Muscle layer of duodenum (tissue), 2 donors: ENCODE results near the gene WDR64.

Source experiments
- H3K27ac ChIP-seq: one replicate; pipeline ENCODE4 v1.7.0; 2013; ENCODE audit warnings: mild to moderate bottlenecking, low read length
- H3K27me3 ChIP-seq: one replicate; pipeline ENCODE4 v1.7.0; 2013; ENCODE audit warnings: low read depth, mild to moderate bottlenecking, control low read depth, low read length
- H3K36me3 ChIP-seq, 2 donors: one replicate each; pipeline ENCODE4 v1.7.0; 2013; ENCODE audit warnings: low read length in 2 of 2, control low read depth in 1 of 2, mild to moderate bottlenecking in 1 of 2; ENCODE audit not compliant: insufficient read depth in 2 of 2, control insufficient read depth in 1 of 2
- H3K4me1 ChIP-seq, 2 donors: one replicate each; pipeline ENCODE4 v1.7.0; 2013; ENCODE audit warnings: low read length in 2 of 2, mild to moderate bottlenecking in 2 of 2, control low read depth in 1 of 2, moderate library complexity in 1 of 2; ENCODE audit not compliant: insufficient read depth in 2 of 2, control insufficient read depth in 1 of 2
- H3K4me3 ChIP-seq, 2 donors: one replicate each; pipeline ENCODE4 v1.7.0; 2013; ENCODE audit warnings: low read length in 2 of 2, low read depth in 1 of 2, mild to moderate bottlenecking in 1 of 2
- H3K9me3 ChIP-seq, 2 donors: one replicate each; pipeline ENCODE4 v1.7.0; 2013; ENCODE audit warnings: low read length in 2 of 2, control low read depth in 1 of 2, mild to moderate bottlenecking in 1 of 2; ENCODE audit not compliant: control insufficient read depth in 1 of 2
- donor health status: healthy.

Gene WDR64

GRCh38 chr1:241834733-241835377 lies 182.8 kb downstream of the WDR64 start:
- Histone ChIP-seq H3K27me3 (no peaks in the 10 kb centered on the region), H3K36me3 (no peaks in the 10 kb centered on the region), H3K9me3 (no peaks in the 10 kb centered on the region), H3K4me1 (no peaks in the 10 kb centered on the region), H3K4me3 (no peak overlapping the region), H3K27ac (no peak overlapping the region)

DNA sequence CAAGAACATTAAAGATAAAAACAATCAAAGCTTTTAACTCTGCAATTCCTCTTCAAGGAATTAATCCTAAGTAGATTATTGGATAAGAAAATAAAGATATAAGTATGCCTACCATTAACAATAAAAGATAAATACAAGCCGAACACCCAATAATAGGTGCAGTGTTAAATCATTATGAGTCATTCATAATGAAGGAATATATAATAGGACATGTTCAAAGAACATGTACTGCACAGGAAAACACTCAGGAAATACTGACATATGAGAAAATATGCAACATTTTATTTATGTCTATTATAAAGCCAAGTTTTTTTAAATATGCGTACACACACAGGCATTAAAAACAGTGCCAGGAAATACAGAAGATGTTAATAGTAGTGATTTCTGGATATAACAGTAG lies 184.9 kb downstream of the WDR64 start:
- Histone ChIP-seq H3K9me3 (no peaks in the 10 kb centered on the region), H3K27ac (no peak overlapping the region), H3K36me3 (no peaks in the 10 kb centered on the region), H3K27me3 (no peaks in the 10 kb centered on the region), H3K4me3 (no peak overlapping the region), H3K4me1 (no peaks in the 10 kb centered on the region)

DNA sequence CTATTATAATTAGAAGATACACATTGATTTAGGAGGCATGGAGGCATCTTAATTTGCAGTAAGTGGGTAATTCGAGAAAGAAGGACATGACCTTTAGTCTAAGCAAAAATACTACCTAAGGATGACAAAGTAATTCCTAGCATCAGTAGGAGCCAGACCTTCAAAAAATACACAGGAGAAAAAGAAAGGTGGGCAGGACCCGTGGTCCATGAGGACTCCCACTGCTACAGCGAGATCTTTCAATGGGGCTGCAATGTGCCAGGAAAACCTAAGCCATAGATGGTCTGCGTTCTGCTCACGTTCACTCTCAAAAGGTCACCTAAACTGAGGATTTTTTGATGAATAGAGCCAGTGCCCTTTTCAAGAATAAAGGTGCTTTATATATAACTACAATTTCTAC lies 185.3 kb downstream of the WDR64 start:
- H3K9me3 ChIP-seq = no peaks in the 10 kb centered on the region
- no peak overlapping the region for H3K4me3 ChIP-seq
- H3K27me3 ChIP-seq = no peaks in the 10 kb centered on the region
- H3K36me3 ChIP-seq = no peaks in the 10 kb centered on the region
- H3K4me1 ChIP-seq = no peaks in the 10 kb centered on the region
- no peak overlapping the region for H3K27ac ChIP-seq

DNA sequence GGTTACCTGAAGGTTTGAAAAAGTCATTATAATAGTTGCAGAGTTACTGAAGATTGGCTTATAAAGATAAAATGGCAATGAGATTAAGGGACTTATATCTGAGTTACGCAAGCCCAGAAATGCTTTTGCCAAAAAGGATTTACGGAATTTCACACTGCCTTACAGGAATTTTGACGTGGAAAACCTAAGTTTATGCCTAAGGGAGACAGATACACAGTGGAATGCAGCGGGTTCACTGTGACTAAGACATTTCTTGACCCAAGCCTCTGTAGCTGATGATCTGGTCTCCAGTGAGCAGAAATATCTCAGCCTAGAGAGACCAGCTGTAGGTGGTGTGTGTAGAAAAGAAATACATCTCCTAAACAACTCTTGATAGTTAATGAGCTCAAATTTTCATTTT lies 185.8 kb downstream of the WDR64 start:
- Histone ChIP-seq H3K27ac (no peak overlapping the region), H3K4me3 (no peak overlapping the region), H3K27me3 (no peaks in the 10 kb centered on the region)

GRCh38 chr1:241838897-241839296 lies 186.8 kb downstream of the WDR64 start:
- H3K4me1 ChIP-seq = no peaks in the 10 kb centered on the region
- H3K27me3 ChIP-seq = no peaks in the 10 kb centered on the region
- H3K27ac ChIP-seq = no peak overlapping the region
- H3K4me3 ChIP-seq = no peak overlapping the region
- H3K9me3 ChIP-seq = no peaks in the 10 kb centered on the region
- H3K36me3 ChIP-seq = no peaks in the 10 kb centered on the region

More for the DNA sequence above, 185.8 kb downstream of the WDR64 start:
- Histone ChIP-seq H3K9me3 (no peaks in the 10 kb centered on the region), H3K4me1 (no peaks in the 10 kb centered on the region), H3K36me3 (no peaks in the 10 kb centered on the region)

DNA sequence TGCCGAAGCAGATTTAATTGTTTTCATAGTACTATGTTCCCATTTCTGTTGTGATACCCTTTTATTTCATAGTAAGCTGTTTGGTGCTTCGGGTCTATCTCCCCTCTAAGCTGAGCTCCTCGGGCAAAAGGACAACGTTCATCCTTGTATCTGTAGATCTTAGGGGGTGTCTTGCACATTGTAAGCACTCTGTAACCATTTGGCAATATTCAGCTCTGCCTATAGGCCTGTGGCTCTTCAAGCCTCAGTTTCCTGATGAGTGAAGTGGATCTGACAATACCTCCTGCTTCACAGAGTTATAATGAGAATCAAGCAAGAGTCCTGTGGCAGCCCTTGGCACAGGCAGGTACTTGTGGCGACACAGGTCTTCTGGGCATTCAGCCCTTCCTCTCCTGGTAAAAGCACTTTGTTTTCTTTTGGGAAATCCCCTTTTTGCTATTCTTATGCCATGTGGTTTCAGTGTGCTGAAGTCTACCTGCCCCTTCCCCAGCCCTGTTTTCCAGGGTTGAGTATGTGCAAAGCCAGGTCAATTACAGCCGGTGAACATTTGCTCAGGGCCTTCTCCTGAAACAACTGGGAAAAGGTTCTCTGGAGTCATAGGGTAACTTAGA lies 187.4 kb downstream of the WDR64 start:
- H3K36me3 ChIP-seq = no peaks in the 10 kb centered on the region
- H3K4me1 ChIP-seq = no peaks in the 10 kb centered on the region
- H3K27me3 ChIP-seq = no peaks in the 10 kb centered on the region
- no peaks in the 10 kb centered on the region for H3K9me3 ChIP-seq
- H3K27ac ChIP-seq = no peak overlapping the region
- H3K4me3 ChIP-seq = no peak overlapping the region

- Histone ChIP-seq H3K4me1 (no peaks in the 10 kb centered on the region), H3K27me3 (no peaks in the 10 kb centered on the region), H3K4me3 (no peak overlapping the region), H3K9me3 (no peaks in the 10 kb centered on the region), H3K27ac (no peak overlapping the region), H3K36me3 (no peaks in the 10 kb centered on the region)
Observed at GRCh38 chr1:241840164-241840563, 188.1 kb downstream of the WDR64 start.

- Histone ChIP-seq H3K4me3 (no peak overlapping the region), H3K36me3 (no peaks in the 10 kb centered on the region), H3K9me3 (no peaks in the 10 kb centered on the region), H3K4me1 (no peaks in the 10 kb centered on the region), H3K27ac (no peak overlapping the region), H3K27me3 (no peaks in the 10 kb centered on the region)
Observed at GRCh38 chr1:241841691-241842090, 189.6 kb downstream of the WDR64 start.

- Histone ChIP-seq H3K27ac (no peak overlapping the region), H3K36me3 (no peaks in the 10 kb centered on the region), H3K4me1 (peaks cover 0 to 4% of the 10 kb centered on the region in 2 donors), H3K4me3 (no peak overlapping the region), H3K27me3 (no peaks in the 10 kb centered on the region), H3K9me3 (no peaks in the 10 kb centered on the region)
Observed at GRCh38 chr1:241842565-241842964, 190.5 kb downstream of the WDR64 start.

GRCh38 chr1:241844593-241844992 lies 192.5 kb downstream of the WDR64 start:
- Histone ChIP-seq H3K9me3 (no peaks in the 10 kb centered on the region), H3K4me3 (no peak overlapping the region), H3K4me1 (peaks cover 4 to 5% of the 10 kb centered on the region in 2 donors), H3K36me3 (no peaks in the 10 kb centered on the region), H3K27ac (no peak overlapping the region), H3K27me3 (no peaks in the 10 kb centered on the region)

- no peaks in the 10 kb centered on the region for H3K36me3 ChIP-seq
- H3K4me1 ChIP-seq = peaks cover 4 to 5% of the 10 kb centered on the region in 2 donors
- H3K27ac ChIP-seq = no peak overlapping the region
- H3K9me3 ChIP-seq = no peaks in the 10 kb centered on the region
- no peaks in the 10 kb centered on the region for H3K27me3 ChIP-seq
- H3K4me3 ChIP-seq = no peak overlapping the region
Observed at GRCh38 chr1:241846375-241846774, 194.3 kb downstream of the WDR64 start.
